ENCODE results near the gene MRPL40.

Gene MRPL40

GRCh38 chr22:19432133-19432851 lies at the start of gene MRPL40:
TSS of gene MRPL40 (plus strand) at chr22:19432545. CDS start at chr22:19432555, 10 bp downstream.
- H3K36me3 ChIP-seq (ENCODE audit: control insufficient read depth in 5 of 5, insufficient read depth in 5 of 5, low read length in 5 of 5), result peaks cover 10 to 23% (median 18%) of the 10 kb centered on the region in 5 donors
- peaks cover 4 to 30% (median 29%) of the 10 kb centered on the region in 5 donors for H3K4me1 ChIP-seq (ENCODE audit: control insufficient read depth in 5 of 5, insufficient read depth in 5 of 5, low read length in 5 of 5)

GRCh38 chr22:19383292-19383691 lies 49.1 kb upstream of the MRPL40 start:
- no peak overlapping the region for H3K4me3 ChIP-seq (ENCODE audit: low read depth in 1 of 5, low read length in 5 of 5)
- H3K9ac ChIP-seq (ENCODE audit: low read length in 5 of 5), result no peak overlapping the region
- no peak overlapping the region for H3K27ac ChIP-seq (ENCODE audit: low read depth, low read length)
- no peaks in the 10 kb centered on the region for H3K9me3 ChIP-seq (ENCODE audit: control insufficient read depth in 5 of 5, low read length in 5 of 5)
- H3K36me3 ChIP-seq (ENCODE audit: control insufficient read depth in 5 of 5, insufficient read depth in 5 of 5, low read length in 5 of 5), result peaks cover 24 to 74% (median 65%) of the 10 kb centered on the region in 5 donors
- H3K27me3 ChIP-seq (ENCODE audit: control insufficient read depth in 5 of 5, insufficient read depth in 4 of 5, low read length in 5 of 5), result no peaks in the 10 kb centered on the region
- no peaks in the 10 kb centered on the region for H3K4me1 ChIP-seq (ENCODE audit: control insufficient read depth in 5 of 5, insufficient read depth in 5 of 5, low read length in 5 of 5)

More at GRCh38 chr22:19432133-19432851, at the start of gene MRPL40:
- Histone ChIP-seq H3K9me3 (ENCODE audit: control insufficient read depth in 5 of 5, low read length in 5 of 5) (no peaks in the 10 kb centered on the region), H3K27ac (ENCODE audit: low read depth, low read length) (peak within 1 kb of the TSS; percentile 88), H3K9ac (ENCODE audit: low read length in 5 of 5) (peak within 1 kb of the TSS; percentile 87 to 96 (median 93)), H3K4me3 (ENCODE audit: low read depth in 1 of 5, low read length in 5 of 5) (peak within 1 kb of the TSS; percentile 87 to 94 (median 92)), H3K27me3 (ENCODE audit: control insufficient read depth in 5 of 5, insufficient read depth in 4 of 5, low read length in 5 of 5) (no peaks in the 10 kb centered on the region)

- Histone ChIP-seq H3K27ac (ENCODE audit: low read depth, low read length) (no peak overlapping the region), H3K4me3 (ENCODE audit: low read depth in 1 of 5, low read length in 5 of 5) (no peak overlapping the region), H3K27me3 (ENCODE audit: control insufficient read depth in 5 of 5, insufficient read depth in 4 of 5, low read length in 5 of 5) (no peaks in the 10 kb centered on the region), H3K9ac (ENCODE audit: low read length in 5 of 5) (no peak overlapping the region), H3K36me3 (ENCODE audit: control insufficient read depth in 5 of 5, insufficient read depth in 5 of 5, low read length in 5 of 5) (peaks cover 24 to 89% (median 80%) of the 10 kb centered on the region in 5 donors), H3K4me1 (ENCODE audit: control insufficient read depth in 5 of 5, insufficient read depth in 5 of 5, low read length in 5 of 5) (no peaks in the 10 kb centered on the region), H3K9me3 (ENCODE audit: control insufficient read depth in 5 of 5, low read length in 5 of 5) (no peaks in the 10 kb centered on the region)
These were observed 47.0 kb upstream of the MRPL40 start for GRCh38 chr22:19385221-19385906.

GRCh38 chr22:19386248-19386647 lies 46.1 kb upstream of the MRPL40 start:
- Histone ChIP-seq H3K36me3 (ENCODE audit: control insufficient read depth in 5 of 5, insufficient read depth in 5 of 5, low read length in 5 of 5) (peaks cover 27 to 95% (median 85%) of the 10 kb centered on the region in 5 donors), H3K9ac (ENCODE audit: low read length in 5 of 5) (no peak overlapping the region), H3K9me3 (ENCODE audit: control insufficient read depth in 5 of 5, low read length in 5 of 5) (no peaks in the 10 kb centered on the region), H3K4me1 (ENCODE audit: control insufficient read depth in 5 of 5, insufficient read depth in 5 of 5, low read length in 5 of 5) (no peaks in the 10 kb centered on the region), H3K27ac (ENCODE audit: low read depth, low read length) (no peak overlapping the region), H3K27me3 (ENCODE audit: control insufficient read depth in 5 of 5, insufficient read depth in 4 of 5, low read length in 5 of 5) (no peaks in the 10 kb centered on the region), H3K4me3 (ENCODE audit: low read depth in 1 of 5, low read length in 5 of 5) (no peak overlapping the region)

GRCh38 chr22:19387038-19387437 lies 45.3 kb upstream of the MRPL40 start:
- peaks cover 19 to 93% (median 88%) of the 10 kb centered on the region in 5 donors for H3K36me3 ChIP-seq (ENCODE audit: control insufficient read depth in 5 of 5, insufficient read depth in 5 of 5, low read length in 5 of 5)
- H3K9ac ChIP-seq (ENCODE audit: low read length in 5 of 5), result no peak overlapping the region
- no peaks in the 10 kb centered on the region for H3K9me3 ChIP-seq (ENCODE audit: control insufficient read depth in 5 of 5, low read length in 5 of 5)
- H3K4me1 ChIP-seq (ENCODE audit: control insufficient read depth in 5 of 5, insufficient read depth in 5 of 5, low read length in 5 of 5), result no peaks in the 10 kb centered on the region
- no peak overlapping the region for H3K27ac ChIP-seq (ENCODE audit: low read depth, low read length)
- no peak overlapping the region for H3K4me3 ChIP-seq (ENCODE audit: low read depth in 1 of 5, low read length in 5 of 5)
- no peaks in the 10 kb centered on the region for H3K27me3 ChIP-seq (ENCODE audit: control insufficient read depth in 5 of 5, insufficient read depth in 4 of 5, low read length in 5 of 5)

GRCh38 chr22:19387575-19387974 lies 44.8 kb upstream of the MRPL40 start:
- no peak overlapping the region for H3K27ac ChIP-seq (ENCODE audit: low read depth, low read length)
- H3K9me3 ChIP-seq (ENCODE audit: control insufficient read depth in 5 of 5, low read length in 5 of 5), result no peaks in the 10 kb centered on the region
- H3K27me3 ChIP-seq (ENCODE audit: control insufficient read depth in 5 of 5, insufficient read depth in 4 of 5, low read length in 5 of 5), result no peaks in the 10 kb centered on the region
- no peak overlapping the region for H3K9ac ChIP-seq (ENCODE audit: low read length in 5 of 5)
- no peaks in the 10 kb centered on the region for H3K4me1 ChIP-seq (ENCODE audit: control insufficient read depth in 5 of 5, insufficient read depth in 5 of 5, low read length in 5 of 5)
- peaks cover 19 to 93% (median 88%) of the 10 kb centered on the region in 5 donors for H3K36me3 ChIP-seq (ENCODE audit: control insufficient read depth in 5 of 5, insufficient read depth in 5 of 5, low read length in 5 of 5)
- no peak overlapping the region for H3K4me3 ChIP-seq (ENCODE audit: low read depth in 1 of 5, low read length in 5 of 5)

- Histone ChIP-seq H3K4me1 (ENCODE audit: control insufficient read depth in 5 of 5, insufficient read depth in 5 of 5, low read length in 5 of 5) (no peaks in the 10 kb centered on the region), H3K27me3 (ENCODE audit: control insufficient read depth in 5 of 5, insufficient read depth in 4 of 5, low read length in 5 of 5) (no peaks in the 10 kb centered on the region), H3K36me3 (ENCODE audit: control insufficient read depth in 5 of 5, insufficient read depth in 5 of 5, low read length in 5 of 5) (peaks cover 7 to 93% (median 85%) of the 10 kb centered on the region in 5 donors), H3K27ac (ENCODE audit: low read depth, low read length) (no peak overlapping the region), H3K9me3 (ENCODE audit: control insufficient read depth in 5 of 5, low read length in 5 of 5) (no peaks in the 10 kb centered on the region), H3K9ac (ENCODE audit: low read length in 5 of 5) (no peak overlapping the region), H3K4me3 (ENCODE audit: low read depth in 1 of 5, low read length in 5 of 5) (no peak overlapping the region)
These were observed 38.6 kb upstream of the MRPL40 start for GRCh38 chr22:19393704-19394103.

GRCh38 chr22:19394274-19395050 lies 37.9 kb upstream of the MRPL40 start:
- Histone ChIP-seq H3K36me3 (ENCODE audit: control insufficient read depth in 5 of 5, insufficient read depth in 5 of 5, low read length in 5 of 5) (peaks cover 10 to 92% (median 83%) of the 10 kb centered on the region in 5 donors), H3K4me1 (ENCODE audit: control insufficient read depth in 5 of 5, insufficient read depth in 5 of 5, low read length in 5 of 5) (no peaks in the 10 kb centered on the region), H3K4me3 (ENCODE audit: low read depth in 1 of 5, low read length in 5 of 5) (no peak overlapping the region), H3K9ac (ENCODE audit: low read length in 5 of 5) (no peak overlapping the region), H3K27ac (ENCODE audit: low read depth, low read length) (no peak overlapping the region), H3K27me3 (ENCODE audit: control insufficient read depth in 5 of 5, insufficient read depth in 4 of 5, low read length in 5 of 5) (no peaks in the 10 kb centered on the region), H3K9me3 (ENCODE audit: control insufficient read depth in 5 of 5, low read length in 5 of 5) (no peaks in the 10 kb centered on the region)

GRCh38 chr22:19395276-19395675 lies 37.1 kb upstream of the MRPL40 start:
- H3K27ac ChIP-seq (ENCODE audit: low read depth, low read length), result no peak overlapping the region
- H3K27me3 ChIP-seq (ENCODE audit: control insufficient read depth in 5 of 5, insufficient read depth in 4 of 5, low read length in 5 of 5), result no peaks in the 10 kb centered on the region
- no peak overlapping the region for H3K9ac ChIP-seq (ENCODE audit: low read length in 5 of 5)
- H3K4me1 ChIP-seq (ENCODE audit: control insufficient read depth in 5 of 5, insufficient read depth in 5 of 5, low read length in 5 of 5), result no peaks in the 10 kb centered on the region
- H3K9me3 ChIP-seq (ENCODE audit: control insufficient read depth in 5 of 5, low read length in 5 of 5), result no peaks in the 10 kb centered on the region
- H3K4me3 ChIP-seq (ENCODE audit: low read depth in 1 of 5, low read length in 5 of 5), result no peak overlapping the region
- H3K36me3 ChIP-seq (ENCODE audit: control insufficient read depth in 5 of 5, insufficient read depth in 5 of 5, low read length in 5 of 5), result peaks cover 13 to 91% (median 79%) of the 10 kb centered on the region in 5 donors

- Histone ChIP-seq H3K27ac (ENCODE audit: low read depth, low read length) (no peak overlapping the region), H3K9ac (ENCODE audit: low read length in 5 of 5) (no peak overlapping the region), H3K36me3 (ENCODE audit: control insufficient read depth in 5 of 5, insufficient read depth in 5 of 5, low read length in 5 of 5) (peaks cover 5 to 94% (median 80%) of the 10 kb centered on the region in 5 donors), H3K4me1 (ENCODE audit: control insufficient read depth in 5 of 5, insufficient read depth in 5 of 5, low read length in 5 of 5) (no peaks in the 10 kb centered on the region), H3K27me3 (ENCODE audit: control insufficient read depth in 5 of 5, insufficient read depth in 4 of 5, low read length in 5 of 5) (no peaks in the 10 kb centered on the region), H3K4me3 (ENCODE audit: low read depth in 1 of 5, low read length in 5 of 5) (no peak overlapping the region), H3K9me3 (ENCODE audit: control insufficient read depth in 5 of 5, low read length in 5 of 5) (no peaks in the 10 kb centered on the region)
These were observed 35.8 kb upstream of the MRPL40 start for GRCh38 chr22:19396561-19396933.

Measured in subcutaneous abdominal adipose tissue (tissue), 5 donors.